NCI-H2171 (cell line): Measurements from ENCODE around the gene ELK3.

Experiments used
- DNase-seq: peaks from one replicate; lab custom pipeline; 2025; lab: John Stamatoyannopoulos, UW

Gene ELK3

GRCh38 chr12:96189781-96190180, 4.4 kb upstream of the ELK3 start:
- no peak for DNase-seq

- no peak for DNase-seq
These were observed 3.6 kb upstream of the ELK3 start for GRCh38 chr12:96190413-96191108.

GRCh38 chr12:96192926-96193573, 1.1 kb upstream of the ELK3 start:
- DNase-seq: no peak

DNA sequence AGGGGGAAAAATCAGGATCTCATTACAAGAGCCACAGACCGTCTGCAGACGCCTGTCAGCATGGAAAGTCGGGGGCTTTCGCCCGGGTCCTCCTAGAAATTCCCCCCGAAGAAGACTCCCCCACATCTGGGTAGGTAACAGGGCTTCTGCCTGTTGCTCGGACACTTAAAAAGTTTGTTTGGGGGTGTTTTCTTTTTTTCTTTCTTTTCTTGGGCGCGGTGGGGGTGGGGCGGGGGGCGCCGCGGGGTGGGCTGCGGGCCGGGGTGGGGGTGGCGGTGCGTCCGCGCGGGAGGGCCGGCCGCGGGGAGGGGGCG, 358 bp downstream of the ELK3 start:
- DNase-seq: no peak

GRCh38 chr12:96194971-96195844, 1.0 kb downstream of the ELK3 start:
- DNase-seq: peak; percentile 5

- no peak for DNase-seq
These were observed 1.8 kb downstream of the ELK3 start for GRCh38 chr12:96195845-96196451.

GRCh38 chr12:96196781-96197180, 2.6 kb downstream of the ELK3 start:
- DNase-seq: no peak

DNA sequence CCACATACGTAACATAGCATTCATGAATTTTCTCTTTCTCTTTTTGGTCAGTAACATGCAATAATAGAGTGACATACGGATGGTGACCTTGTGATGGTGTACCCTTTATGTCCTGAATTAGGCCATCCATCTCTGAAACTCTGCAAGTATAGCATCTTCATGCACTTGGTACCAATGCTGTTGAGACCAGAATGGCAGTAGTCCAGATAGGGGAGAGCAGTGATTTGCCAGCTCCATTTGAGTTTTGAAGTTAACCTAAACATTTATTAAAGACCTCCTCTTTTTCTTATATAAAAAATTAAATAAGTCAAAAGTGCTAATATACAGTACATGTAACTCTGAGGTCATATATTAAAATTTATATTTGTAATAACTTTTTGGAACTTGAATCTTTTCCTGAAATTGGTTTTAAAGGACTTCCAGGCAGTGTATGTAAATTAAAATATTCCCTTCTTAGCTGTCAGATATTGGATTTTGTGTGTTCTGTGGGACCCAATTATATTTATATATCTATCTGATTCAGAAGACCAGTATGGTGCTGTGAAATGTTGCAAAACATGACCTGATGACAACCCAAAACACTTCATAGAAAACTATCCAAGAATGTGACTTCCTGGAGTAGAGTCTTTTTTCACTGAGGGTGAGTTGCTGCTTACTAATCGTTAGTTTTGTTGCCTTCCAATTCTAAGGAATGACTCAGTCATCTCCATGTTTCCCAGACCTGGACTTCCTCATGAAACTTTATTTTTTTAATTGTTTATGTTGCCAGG, 3.5 kb downstream of the ELK3 start:
- no peak for DNase-seq

DNA sequence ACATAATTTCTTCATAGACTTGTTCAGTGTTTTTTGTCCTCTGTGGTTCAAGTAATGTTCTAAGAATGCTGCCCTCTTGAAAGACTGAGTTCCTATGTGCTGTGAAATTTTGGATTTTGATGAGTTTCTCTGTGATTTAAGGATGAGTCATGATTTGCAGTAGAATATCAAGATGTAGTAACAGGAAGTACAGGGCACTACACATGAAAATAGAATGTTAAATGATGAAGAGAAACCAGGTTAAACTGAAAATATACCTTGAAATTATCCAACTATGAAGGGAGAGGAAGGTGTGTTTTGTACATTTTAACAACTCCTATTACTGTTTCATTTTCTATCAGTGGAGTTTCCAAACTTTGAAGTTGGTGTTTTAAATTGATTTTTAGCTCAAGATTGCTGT, 4.8 kb downstream of the ELK3 start:
- no peak for DNase-seq

DNA sequence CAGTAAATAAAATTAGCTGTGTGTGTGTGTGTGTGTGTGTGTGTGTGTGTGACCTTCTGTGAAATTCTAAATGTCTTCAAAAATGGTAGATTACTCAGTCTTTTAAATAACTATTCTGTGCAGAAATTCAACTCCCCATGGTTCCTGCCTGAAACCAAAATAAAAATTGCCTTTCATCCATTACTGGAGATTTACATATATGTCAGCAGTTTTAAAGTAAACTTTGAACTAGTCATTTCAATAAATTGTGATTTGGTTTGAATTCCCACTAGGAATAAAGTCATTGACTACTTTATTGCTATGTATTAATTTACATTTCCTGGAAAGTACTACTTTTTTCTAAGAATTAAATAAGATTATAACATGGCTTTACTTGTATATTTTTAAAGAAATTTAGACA, 5.3 kb downstream of the ELK3 start:
- no peak for DNase-seq

GRCh38 chr12:96201272-96202227, 7.4 kb downstream of the ELK3 start:
- no peak for DNase-seq

- DNase-seq: no peak
These were observed 10.2 kb downstream of the ELK3 start for GRCh38 chr12:96204381-96204780.

GRCh38 chr12:96205908-96206307, 11.7 kb downstream of the ELK3 start:
- no peak for DNase-seq

- DNase-seq: no peak
These were observed 12.9 kb downstream of the ELK3 start for GRCh38 chr12:96206936-96207662.

GRCh38 chr12:96208346-96208745, 14.2 kb downstream of the ELK3 start:
- DNase-seq: no peak

DNA sequence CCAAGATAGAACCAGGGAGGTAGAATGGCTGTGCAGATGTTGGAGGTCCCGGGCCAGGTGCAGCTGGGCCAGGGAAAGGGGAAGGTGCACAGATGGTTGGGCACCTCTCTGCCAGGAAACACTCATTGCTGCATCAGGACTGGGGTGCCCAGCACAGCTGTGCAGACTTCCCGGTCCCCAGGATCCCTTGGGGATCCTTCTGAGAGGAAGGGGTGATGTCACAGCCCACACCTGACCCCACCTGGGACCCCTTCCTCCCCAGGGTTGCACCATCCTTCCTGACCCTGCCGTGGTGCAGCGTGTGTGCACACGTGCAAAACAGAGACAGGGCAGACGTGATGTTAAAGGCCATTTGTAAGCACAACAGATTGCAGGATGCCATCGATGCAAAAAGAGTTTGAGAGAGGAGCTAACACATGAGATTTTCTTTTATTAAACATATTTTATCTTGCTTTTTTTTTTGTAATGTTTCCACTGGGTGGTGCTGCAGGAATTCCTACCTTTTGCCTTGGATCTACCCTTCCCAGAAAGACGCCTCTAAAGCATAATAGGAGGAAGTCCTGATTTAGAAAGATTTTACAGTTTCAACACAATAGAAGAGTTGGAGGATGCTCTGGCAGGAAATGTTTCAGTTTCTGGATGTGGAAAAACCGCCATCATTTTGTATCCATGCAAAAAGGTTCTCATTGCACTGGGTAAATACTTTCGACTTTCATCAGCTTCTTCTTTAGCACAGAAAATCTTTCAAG, 14.8 kb downstream of the ELK3 start:
- DNase-seq: peak; percentile 53

GRCh38 chr12:96210376-96211055, 16.3 kb downstream of the ELK3 start:
- DNase-seq: no peak

DNA sequence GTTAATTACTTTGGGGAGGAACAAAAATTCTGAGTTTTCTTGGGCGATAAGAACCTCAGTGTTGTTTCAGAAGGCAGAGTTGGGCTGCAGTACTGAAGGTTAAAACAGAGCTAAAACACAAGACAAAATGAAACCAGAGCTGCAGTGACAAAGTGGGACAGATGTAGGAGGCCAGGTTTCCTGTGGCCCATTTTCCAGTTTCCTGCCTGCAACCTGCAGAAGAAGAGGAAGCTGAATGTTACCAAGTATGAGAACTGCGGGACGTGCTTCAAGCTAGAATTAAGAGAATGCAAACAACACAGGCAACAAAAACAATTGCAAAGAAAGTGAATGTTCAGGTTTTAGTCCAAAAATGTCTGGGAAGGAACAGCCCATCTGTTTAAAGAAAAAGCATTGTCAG, 17.8 kb downstream of the ELK3 start:
- DNase-seq: no peak
